KMS-11 (cell line): ENCODE data around the gene PRPH2.

Experiments
- H2AFZ ChIP-seq: fragments of 200-600 bp; sonication (generic); 2 replicates; pipeline ENCODE4 v1.6.1; 2016; ENCODE audit warnings: antibody characterized with exemption, mixed run types, low read depth
- H3K27ac ChIP-seq: fragments of 200-600 bp; sonication (generic); 2 replicates; pipeline ENCODE4 v1.6.1; 2016; ENCODE audit warnings: mild to moderate bottlenecking, mixed run types
- H3K27me3 ChIP-seq: fragments of 200-600 bp; sonication (generic); 2 replicates; pipeline ENCODE4 v1.6.1; 2017; ENCODE audit warnings: mild to moderate bottlenecking, low read depth, mixed run types, moderate library complexity; ENCODE audit not compliant: insufficient read depth
- H3K36me3 ChIP-seq: fragments of 200-600 bp; sonication (generic); 2 replicates; pipeline ENCODE4 v1.6.1; 2017; ENCODE audit warnings: mild to moderate bottlenecking, mixed run types; ENCODE audit not compliant: insufficient read depth
- H3K4me1 ChIP-seq: fragments of 200-600 bp; sonication (generic); 2 replicates; pipeline ENCODE4 v1.6.1; 2016; ENCODE audit warnings: mild to moderate bottlenecking, low read depth, mixed run types; ENCODE audit not compliant: poor library complexity, severe bottlenecking
- H3K4me2 ChIP-seq: fragments of 200-600 bp; sonication (generic); 2 replicates; pipeline ENCODE4 v1.7.0; 2016; ENCODE audit warnings: mild to moderate bottlenecking, mixed run types
- H3K4me3 ChIP-seq: fragments of 200-600 bp; sonication (generic); IDR thresholded peaks from 2 replicates; pipeline ENCODE4 v1.6.1; 2017; ENCODE audit warnings: low read depth, low read length, mixed read lengths; ENCODE audit not compliant: insufficient read depth
- H3K79me2 ChIP-seq: fragments of 200-600 bp; sonication (generic); 2 replicates; pipeline ENCODE4 v1.6.1; 2016; ENCODE audit warnings: low read depth, mixed run types; ENCODE audit not compliant: insufficient read depth
- H3K9ac ChIP-seq: fragments of 200-600 bp; sonication (generic); 2 replicates; pipeline ENCODE4 v1.6.1; 2016; ENCODE audit warnings: mild to moderate bottlenecking, mixed run types
- H4K20me1 ChIP-seq: fragments of 200-600 bp; sonication (generic); 2 replicates; pipeline ENCODE4 v1.6.1; 2016; ENCODE audit warnings: mild to moderate bottlenecking, mixed run types; ENCODE audit not compliant: insufficient read depth
- CTCF ChIP-seq: fragments of 200-600 bp; sonication (generic); conservative IDR thresholded peaks from 2 replicates; pipeline ENCODE4 v1.6.1; 2017; ENCODE audit warnings: low read depth, mild to moderate bottlenecking, antibody characterized with exemption, low read length, moderate library complexity, mixed read lengths

PRPH2 gene

GRCh38 chr6:42697268-42697655 is 25.1 kb downstream of the PRPH2 start:
- Histone ChIP-seq H3K27me3 (no peaks in the 10 kb centered on the region), H3K27ac (no peak overlapping the region), H3K36me3 (no peaks in the 10 kb centered on the region; the same call in 1 of the 2 replicates), H3K9ac (no peak overlapping the region), H3K4me2 (no peak overlapping the region), H4K20me1 (no peaks in the 10 kb centered on the region), H3K4me1 (no peaks in the 10 kb centered on the region), H2AFZ (no peak overlapping the region), H3K4me3 (no peak overlapping the region), H3K79me2 (no peaks in the 10 kb centered on the region)
- TF ChIP-seq CTCF = no peak

DNA sequence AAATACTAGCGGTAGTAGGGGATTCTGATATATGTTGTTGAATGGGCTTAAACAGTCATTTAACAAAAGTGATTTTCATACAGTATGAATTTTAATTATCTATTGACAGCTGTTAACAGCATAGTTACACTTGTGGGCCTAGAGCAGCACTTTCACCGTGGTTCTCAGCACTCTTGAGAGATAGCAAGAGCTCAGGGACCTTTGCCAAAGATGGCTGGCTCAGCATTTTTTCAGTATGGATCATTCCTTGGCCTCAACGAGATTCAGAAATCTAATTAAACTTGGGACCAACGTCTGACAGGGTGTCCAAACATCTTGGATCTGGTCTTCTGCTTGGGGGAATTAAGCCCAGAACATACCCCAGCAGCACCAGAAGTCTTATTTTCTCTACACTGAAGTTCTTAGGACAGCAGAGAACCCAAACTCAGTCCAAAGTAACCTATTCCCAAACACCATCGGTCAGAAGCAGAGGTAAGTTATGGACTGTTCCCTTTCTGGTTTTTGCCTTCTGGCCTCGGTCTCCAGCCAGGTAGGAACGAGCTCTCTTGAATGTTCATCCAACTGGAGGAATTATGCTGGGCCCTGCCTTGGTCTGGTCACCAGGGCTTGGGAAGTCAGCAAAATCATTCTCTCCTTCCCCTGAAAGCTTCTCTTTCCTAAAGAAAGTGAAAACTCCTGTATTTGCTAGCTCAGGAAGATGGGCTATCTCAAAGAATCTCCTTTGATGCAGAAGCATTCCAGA is 25.7 kb downstream of the PRPH2 start:
- Histone ChIP-seq H3K4me1 (no peaks in the 10 kb centered on the region), H2AFZ (no peak overlapping the region), H3K27ac (no peak overlapping the region), H3K4me3 (no peak overlapping the region), H3K9ac (no peak overlapping the region), H3K27me3 (no peaks in the 10 kb centered on the region), H3K4me2 (no peak overlapping the region), H3K79me2 (no peaks in the 10 kb centered on the region), H3K36me3 (no peaks in the 10 kb centered on the region; the same call in 1 of the 2 replicates), H4K20me1 (no peaks in the 10 kb centered on the region)
- TF ChIP-seq CTCF = no peak

DNA sequence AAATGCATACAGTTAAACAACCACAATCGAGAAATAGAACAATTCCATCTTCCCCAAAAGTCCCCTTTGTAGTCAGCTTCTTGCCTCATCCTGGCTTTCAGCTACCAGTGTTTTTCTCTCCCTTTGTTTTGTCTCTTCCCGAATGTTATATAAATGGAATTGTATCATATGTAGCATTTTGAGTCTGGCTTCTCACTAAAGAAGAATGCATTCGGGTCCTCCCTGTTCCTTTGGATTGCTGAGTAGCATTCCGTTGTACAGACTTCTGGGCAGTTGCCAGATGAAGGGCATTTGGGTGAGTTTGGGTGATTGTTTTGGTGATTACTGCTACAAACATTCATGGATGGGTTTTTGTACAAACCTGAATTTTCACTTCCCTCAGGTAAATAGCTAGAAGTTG is 27.8 kb downstream of the PRPH2 start:
- no peak overlapping the region for H3K4me2 ChIP-seq

DNA sequence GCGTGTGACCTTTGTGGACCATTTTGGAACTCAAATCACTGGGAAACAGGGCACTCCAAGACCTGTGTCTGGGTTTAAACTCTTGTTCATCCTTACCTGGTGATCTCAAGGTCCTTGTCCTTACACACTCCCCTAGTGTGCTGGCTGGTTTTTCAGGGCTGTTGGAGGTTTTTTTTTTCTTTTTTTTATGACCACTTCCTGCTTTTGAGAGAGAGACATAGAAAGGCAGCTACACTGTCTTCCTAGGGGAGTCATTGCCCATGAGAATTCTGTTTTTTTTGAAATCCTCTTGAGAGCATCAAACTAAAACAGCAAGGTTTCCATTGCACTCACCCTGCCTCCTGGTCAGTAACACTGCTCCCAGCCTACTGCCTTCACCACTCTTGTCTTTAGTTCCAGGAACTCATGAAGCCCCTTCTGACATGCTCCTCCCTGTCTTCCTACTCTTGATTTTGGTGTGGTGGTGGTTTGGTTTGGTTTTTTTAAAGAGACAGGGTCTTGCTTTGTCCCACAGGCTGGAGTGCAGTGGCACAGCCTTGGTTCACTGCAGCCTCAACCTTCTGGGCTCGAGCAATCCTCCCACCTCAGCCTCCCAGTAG is 28.6 kb downstream of the PRPH2 start:
- no peak for TF ChIP-seq CTCF
- H3K36me3 ChIP-seq = no peaks in the 10 kb centered on the region; the same call in 1 of the 2 replicates
- no peak overlapping the region for H3K27ac ChIP-seq
- no peak overlapping the region for H2AFZ ChIP-seq
- H3K4me1 ChIP-seq = no peaks in the 10 kb centered on the region
- no peak overlapping the region for H3K9ac ChIP-seq
- no peaks in the 10 kb centered on the region for H4K20me1 ChIP-seq
- no peak overlapping the region for H3K4me2 ChIP-seq
- no peak overlapping the region for H3K4me3 ChIP-seq
- no peaks in the 10 kb centered on the region for H3K27me3 ChIP-seq
- H3K79me2 ChIP-seq = no peaks in the 10 kb centered on the region

More for the DNA sequence above, 27.8 kb downstream of the PRPH2 start:
- Histone ChIP-seq H3K4me3 (no peak overlapping the region), H3K36me3 (no peaks in the 10 kb centered on the region; the same call in 1 of the 2 replicates), H3K79me2 (no peaks in the 10 kb centered on the region), H2AFZ (no peak overlapping the region), H3K27me3 (no peaks in the 10 kb centered on the region), H3K4me1 (no peaks in the 10 kb centered on the region), H3K27ac (no peak overlapping the region), H3K9ac (no peak overlapping the region), H4K20me1 (no peaks in the 10 kb centered on the region)
- no peak for TF ChIP-seq CTCF
